ENCODE measurements around the gene SUSD1.

- TF ChIP-seq REST (tag by site-specific recombination; IDR thresholded peaks at IDR 0.05): no peak
- TF ChIP-seq ZNF501 (tag by site-specific recombination; IDR thresholded peaks at IDR 0.05): no peak
- TF ChIP-seq BCL6B (tag by site-specific recombination; IDR thresholded peaks at IDR 0.05): no peak
- no peak for TF ChIP-seq CTCF (tag by site-specific recombination; IDR thresholded peaks at IDR 0.05)
- no peak for TF ChIP-seq ZNF274 (IDR thresholded peaks at IDR 0.05; ENCODE audit: low read length)
- no peak for TF ChIP-seq ZNF274 (tag by site-specific recombination; IDR thresholded peaks at IDR 0.05; ENCODE audit: borderline replicate concordance)
- TF ChIP-seq ZNF639 (tag by site-specific recombination; IDR thresholded peaks at IDR 0.05): no peak
- no peak for TF ChIP-seq ZBTB26 (tag by site-specific recombination; optimal IDR thresholded peaks at IDR 0.05)
- no peak for TF ChIP-seq OVOL3 (tag by site-specific recombination; IDR thresholded peaks at IDR 0.05)
- TF ChIP-seq ZNF692 (tag by site-specific recombination; IDR thresholded peaks at IDR 0.05): no peak
- TF ChIP-seq ZNF629 (tag by site-specific recombination; IDR thresholded peaks at IDR 0.05): no peak
These were observed 17.1 kb downstream of the SUSD1 start for GRCh38 chr9:112157961-112158360.

Data from HEK293 (cell line).